Thoracic aorta (tissue), 2 donors: ENCODE measurements around the gene ARHGEF28. TPM values are rescaled to one million over a fixed set of nuclear protein-coding genes. Genes with fewer than 3 reads are reported as not detected.

Experiments used
- ATAC-seq: fragments of 150-250 bp; one replicate; pipeline ENCODE4 v1.8.0; 2017; ENCODE audit warnings: low read depth; ENCODE audit not compliant: insufficient number of reproducible peaks, low FRiP score
- DNase-seq: peaks from one replicate; pipeline ENCODE4 v3.0.0-alpha.2; 2020; ENCODE audit warnings: low spot score
- H3K27ac ChIP-seq, 2 donors: fragments of 200-600 bp; sonication (generic); 1 replicate in 1 of 2; 2 replicates in 1 of 2; pipeline ENCODE4 v1.5.1; 2016; ENCODE audit warnings: mild to moderate bottlenecking in 2 of 2, moderate library complexity in 2 of 2
- H3K27me3 ChIP-seq: fragments of 200-600 bp; sonication (generic); replicated peaks from 2 replicates; pipeline ENCODE4 v1.6.0; 2016; ENCODE audit warnings: mild to moderate bottlenecking; ENCODE audit not compliant: insufficient read depth
- H3K36me3 ChIP-seq: fragments of 200-600 bp; sonication (generic); one replicate; pipeline ENCODE4 v1.5.1; 2016
- H3K4me1 ChIP-seq, 2 donors: fragments of 200-600 bp; sonication (generic); 1 replicate in 1 of 2; 2 replicates in 1 of 2; pipeline versions ENCODE4 v1.5.1 to v1.6.0; 2016; ENCODE audit warnings: low read depth in 2 of 2, mild to moderate bottlenecking in 1 of 2; ENCODE audit not compliant: control insufficient read depth in 1 of 2
- H3K4me3 ChIP-seq: fragments of 200-600 bp; sonication (generic); 2 replicates; pipeline ENCODE4 v1.5.1; 2016; ENCODE audit warnings: mild to moderate bottlenecking
- H3K9me3 ChIP-seq: fragments of 200-600 bp; sonication (generic); 2 replicates; pipeline ENCODE4 v1.5.1; 2016
- CTCF ChIP-seq: fragments of 200-600 bp; sonication (generic); IDR thresholded peaks from one replicate; pipeline ENCODE4 v1.5.1; 2019; ENCODE audit warnings: antibody characterized with exemption
- total RNA-seq, 2 donors: library from RNA; depleted of rRNA; stranded (reverse); fragments of >200 nt; gene quantifications; one replicate each; pipeline versions ENCODE4 v1.1.0 to v1.2.3, GENCODE V29; 2016

ARHGEF28 gene
- total RNA-seq, 2 donors from 2014 or later = 35.5 to 40.8 TPM

GRCh38 chr5:73938280-73938937 is 312.4 kb downstream of the ARHGEF28 start:
- peak overlapping the region; percentile 11 for H3K4me3 ChIP-seq
- peak overlapping the region; percentile 43 to 72 for H3K27ac ChIP-seq
- no peaks in the 10 kb centered on the region for H3K9me3 ChIP-seq
- DNase-seq (no peak), ATAC-seq (peak; percentile 45)
- no peak for TF ChIP-seq CTCF
- H3K27me3 ChIP-seq = no peaks in the 10 kb centered on the region
- H3K36me3 ChIP-seq = no peaks in the 10 kb centered on the region
- H3K4me1 ChIP-seq = peaks cover 7 to 32% of the 10 kb centered on the region in 2 donors

- no peak overlapping the region for H3K4me3 ChIP-seq
- no peaks in the 10 kb centered on the region for H3K36me3 ChIP-seq
- ATAC-seq = no peak
- H3K4me1 ChIP-seq = peaks cover 7 to 32% of the 10 kb centered on the region in 2 donors
- no peak for TF ChIP-seq CTCF
- H3K9me3 ChIP-seq = no peaks in the 10 kb centered on the region
- H3K27ac ChIP-seq = peak overlapping the region; percentile 13 to 72
- no peaks in the 10 kb centered on the region for H3K27me3 ChIP-seq
- DNase-seq = no peak
Observed at GRCh38 chr5:73938938-73939320, 312.9 kb downstream of the ARHGEF28 start.

GRCh38 chr5:73939557-73939956 is 313.6 kb downstream of the ARHGEF28 start:
- Histone ChIP-seq H3K9me3 (no peaks in the 10 kb centered on the region), H3K4me3 (no peak overlapping the region), H3K27ac (peak overlapping the region; percentile 13 to 72), H3K36me3 (no peaks in the 10 kb centered on the region), H3K4me1 (peaks cover 7 to 32% of the 10 kb centered on the region in 2 donors), H3K27me3 (no peaks in the 10 kb centered on the region)
- TF ChIP-seq CTCF = no peak
- ATAC-seq (no peak), DNase-seq (no peak)

- ATAC-seq (no peak), DNase-seq (no peak)
- no peaks in the 10 kb centered on the region for H3K9me3 ChIP-seq
- no peak for TF ChIP-seq CTCF
- peaks cover 7 to 32% of the 10 kb centered on the region in 2 donors for H3K4me1 ChIP-seq
- no peak overlapping the region for H3K4me3 ChIP-seq
- no peaks in the 10 kb centered on the region for H3K36me3 ChIP-seq
- H3K27ac ChIP-seq = peak overlapping the region in 1 of 2 donors; percentile 38
- no peaks in the 10 kb centered on the region for H3K27me3 ChIP-seq
Observed at GRCh38 chr5:73940026-73940425, 314.0 kb downstream of the ARHGEF28 start.

- ATAC-seq = no peak
- H3K27me3 ChIP-seq = no peaks in the 10 kb centered on the region
- H3K4me1 ChIP-seq = peaks cover 7 to 32% of the 10 kb centered on the region in 2 donors
- H3K27ac ChIP-seq = peak overlapping the region; percentile 41 to 70
- no peak for TF ChIP-seq CTCF
- no peak for DNase-seq
- no peaks in the 10 kb centered on the region for H3K9me3 ChIP-seq
- H3K4me3 ChIP-seq = no peak overlapping the region
- H3K36me3 ChIP-seq = no peaks in the 10 kb centered on the region
Observed at GRCh38 chr5:73940801-73941200, 314.8 kb downstream of the ARHGEF28 start.
